ENCODE measurements around the gene IFNAR1. TPM values are rescaled to one million over a fixed set of nuclear protein-coding genes. Genes with fewer than 3 reads are reported as not detected.

Gene IFNAR1
- total RNA-seq, 2 experiments from 2014 or later = 18.1 to 60.8 TPM

DNA sequence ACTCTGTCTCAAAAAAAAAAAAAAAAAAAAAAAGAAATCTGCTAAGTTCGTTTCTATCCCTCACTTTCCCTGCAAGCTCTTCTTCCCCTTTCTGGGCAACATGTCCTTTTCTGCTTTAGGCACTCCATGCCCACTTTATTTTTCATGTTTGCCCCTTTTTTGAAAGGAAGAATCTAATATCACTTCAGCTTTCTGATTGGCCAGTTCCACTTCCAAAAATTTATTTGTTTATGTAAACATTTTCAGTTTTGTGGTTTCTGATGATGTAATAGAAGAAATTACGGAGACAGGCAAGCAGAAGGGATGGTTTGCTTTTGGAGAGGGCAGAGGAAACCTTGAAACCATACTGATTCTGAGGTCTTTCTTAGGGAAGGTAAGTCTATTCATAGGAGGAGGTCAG, 15.1 kb downstream of the IFNAR1 start:
- CTCF ChIA-PET (ENCODE audit: unreplicated experiment) = no interaction called here
- DNase-seq (ENCODE audit: low spot score) = no peak
- no peak overlapping the region for H3K4me3 ChIP-seq (ENCODE audit: low read depth, low read length, poor library complexity, severe bottlenecking)
- no peak for TF ChIP-seq EZH2phosphoT487 (IDR thresholded peaks at IDR 0.05; ENCODE audit: borderline replicate concordance, low read depth, low read length)
- TF ChIP-seq, protein P1, sequence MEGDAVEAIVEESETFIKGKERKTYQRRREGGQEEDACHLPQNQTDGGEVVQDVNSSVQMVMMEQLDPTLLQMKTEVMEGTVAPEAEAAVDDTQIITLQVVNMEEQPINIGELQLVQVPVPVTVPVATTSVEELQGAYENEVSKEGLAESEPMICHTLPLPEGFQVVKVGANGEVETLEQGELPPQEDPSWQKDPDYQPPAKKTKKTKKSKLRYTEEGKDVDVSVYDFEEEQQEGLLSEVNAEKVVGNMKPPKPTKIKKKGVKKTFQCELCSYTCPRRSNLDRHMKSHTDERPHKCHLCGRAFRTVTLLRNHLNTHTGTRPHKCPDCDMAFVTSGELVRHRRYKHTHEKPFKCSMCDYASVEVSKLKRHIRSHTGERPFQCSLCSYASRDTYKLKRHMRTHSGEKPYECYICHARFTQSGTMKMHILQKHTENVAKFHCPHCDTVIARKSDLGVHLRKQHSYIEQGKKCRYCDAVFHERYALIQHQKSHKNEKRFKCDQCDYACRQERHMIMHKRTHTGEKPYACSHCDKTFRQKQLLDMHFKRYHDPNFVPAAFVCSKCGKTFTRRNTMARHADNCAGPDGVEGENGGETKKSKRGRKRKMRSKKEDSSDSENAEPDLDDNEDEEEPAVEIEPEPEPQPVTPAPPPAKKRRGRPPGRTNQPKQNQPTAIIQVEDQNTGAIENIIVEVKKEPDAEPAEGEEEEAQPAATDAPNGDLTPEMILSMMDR (conservative IDR thresholded peaks at IDR 0.05; ENCODE audit: low read length) = no peak
- H3K79me2 ChIP-seq (ENCODE audit: insufficient read depth, low read depth, low read length) = peaks cover 53% of the 10 kb centered on the region
- peaks cover 90% of the 10 kb centered on the region for H3K36me3 ChIP-seq (ENCODE audit: insufficient read depth, low read length)
- BruUV-seq (replicated peaks) = no TSS peak
- intact Hi-C loops (cut with micrococcal nuclease; ENCODE audit: unreplicated experiment) = no loop called here
- peaks cover 11% of the 10 kb centered on the region for H3K4me1 ChIP-seq (ENCODE audit: insufficient read depth, low read length, poor library complexity, severe bottlenecking)
- POLR2A ChIA-PET = interaction anchor here (0.6 to 2.4 kb wide), 4 partner anchors 13 to 26 kb away, joined by 3 to 12 read pairs (median 4); partner anchors contain the start of gene IFNAR1
- no peaks in the 10 kb centered on the region for H4K20me1 ChIP-seq (ENCODE audit: insufficient read depth, low read length)
- peaks cover 3% of the 10 kb centered on the region; the same call in 1 of the 2 replicates for H3K9me3 ChIP-seq (ENCODE audit: low read length)
- no peak overlapping the region for H3K4me2 ChIP-seq (ENCODE audit: low read length)
- H3K27ac ChIP-seq (ENCODE audit: low read depth, low read length, poor library complexity, severe bottlenecking) = no peak overlapping the region
- no peaks in the 10 kb centered on the region for H3K9me2 ChIP-seq (ENCODE audit: insufficient read depth, low read length)
- no peak overlapping the region for H2AFZ ChIP-seq (ENCODE audit: low read length)

DNA sequence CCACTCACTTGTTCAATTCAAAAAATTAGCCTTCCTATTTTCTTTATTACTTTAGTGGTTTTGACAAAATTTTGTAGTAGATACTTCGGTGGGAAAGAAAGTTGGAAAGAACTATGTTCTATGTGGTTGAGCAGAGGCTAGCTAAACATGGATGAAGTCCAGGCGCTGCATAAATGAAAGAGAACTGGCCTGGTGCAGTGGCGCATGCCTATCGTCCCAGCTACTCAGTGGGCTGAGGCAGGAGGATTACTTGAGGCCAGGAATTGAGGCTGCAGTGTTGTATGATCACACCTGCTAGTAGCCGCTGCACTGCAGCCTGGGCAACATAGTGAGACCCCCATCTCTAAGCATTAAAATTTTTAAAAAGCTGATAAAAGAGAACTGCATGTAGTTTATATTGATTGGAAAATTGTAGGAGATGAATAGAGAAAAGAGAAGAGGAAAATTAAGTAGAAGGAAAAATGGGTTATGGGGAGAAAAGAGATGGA, 21.0 kb downstream of the IFNAR1 start:
- Histone ChIP-seq H4K20me1 (ENCODE audit: insufficient read depth, low read length) (no peaks in the 10 kb centered on the region), H3K79me2 (ENCODE audit: insufficient read depth, low read depth, low read length) (0 out of 2 replicates have a peak, but pooled peaks cover 7% of the 10 kb centered on the region), H3K4me1 (ENCODE audit: insufficient read depth, low read length, poor library complexity, severe bottlenecking) (no peaks in the 10 kb centered on the region), H3K4me2 (ENCODE audit: low read length) (no peak overlapping the region), H3K4me3 (ENCODE audit: low read depth, low read length, poor library complexity, severe bottlenecking) (no peak overlapping the region), H3K27ac (ENCODE audit: low read depth, low read length, poor library complexity, severe bottlenecking) (no peak overlapping the region), H3K36me3 (ENCODE audit: insufficient read depth, low read length) (peaks cover 96% of the 10 kb centered on the region), H3K9me2 (ENCODE audit: insufficient read depth, low read length) (no peaks in the 10 kb centered on the region), H2AFZ (ENCODE audit: low read length) (no peak overlapping the region), H3K9me3 (ENCODE audit: low read length) (no peaks in the 10 kb centered on the region)
- POLR2A ChIA-PET = interaction anchor here (0.6 to 0.7 kb wide), 5 partner anchors 67 to 192 kb away, joined by 3 to 4 read pairs (median 3); no protein-coding TSS in a partner anchor
- intact Hi-C loops (cut with micrococcal nuclease; ENCODE audit: unreplicated experiment) = no loop called here
- BruUV-seq (replicated peaks) = no TSS peak
- CTCF ChIA-PET (ENCODE audit: unreplicated experiment) = no interaction called here
- no peak for DNase-seq (ENCODE audit: low spot score)
- TF ChIP-seq EZH2phosphoT487 (IDR thresholded peaks at IDR 0.05; ENCODE audit: borderline replicate concordance, low read depth, low read length) = no peak
- TF ChIP-seq, protein P1 (conservative IDR thresholded peaks at IDR 0.05; ENCODE audit: low read length) = no peak

DNA sequence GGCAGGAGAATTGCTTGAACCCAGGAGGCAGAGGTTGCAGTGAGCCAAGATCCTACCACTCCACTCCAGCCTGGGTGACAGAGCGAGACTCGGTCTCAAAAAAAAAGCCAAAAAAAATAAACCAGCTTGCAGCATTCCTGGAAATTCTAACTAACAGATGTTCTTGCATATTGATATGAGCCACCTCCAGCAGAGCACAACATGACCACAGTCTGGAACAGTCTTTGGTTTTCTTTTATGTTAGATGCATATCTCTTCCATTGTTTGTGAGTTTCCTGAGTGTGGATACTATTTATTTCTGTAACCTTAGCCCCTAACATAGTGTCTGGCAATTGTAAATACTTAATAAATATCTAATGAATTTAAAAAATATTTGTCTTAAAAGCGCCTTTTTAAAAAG, 23.9 kb downstream of the IFNAR1 start:
- Histone ChIP-seq H3K4me1 (ENCODE audit: insufficient read depth, low read length, poor library complexity, severe bottlenecking) (no peaks in the 10 kb centered on the region), H3K27ac (ENCODE audit: low read depth, low read length, poor library complexity, severe bottlenecking) (no peak overlapping the region), H2AFZ (ENCODE audit: low read length) (no peak overlapping the region), H3K79me2 (ENCODE audit: insufficient read depth, low read depth, low read length) (no peaks in the 10 kb centered on the region), H4K20me1 (ENCODE audit: insufficient read depth, low read length) (no peaks in the 10 kb centered on the region), H3K4me3 (ENCODE audit: low read depth, low read length, poor library complexity, severe bottlenecking) (no peak overlapping the region), H3K36me3 (ENCODE audit: insufficient read depth, low read length) (peaks cover 94% of the 10 kb centered on the region), H3K9me3 (ENCODE audit: low read length) (no peaks in the 10 kb centered on the region), H3K4me2 (ENCODE audit: low read length) (no peak overlapping the region), H3K9me2 (ENCODE audit: insufficient read depth, low read length) (no peaks in the 10 kb centered on the region)
- ChIA-PET CTCF (ENCODE audit: unreplicated experiment) (interaction anchor here (1.1 to 1.5 kb wide), 2 partner anchors 13 to 17 kb away, joined by 3 read pairs; no protein-coding TSS in a partner anchor), POLR2A (interaction anchor here (0.5 to 1.4 kb wide), 2 partner anchors 16 to 32 kb away, joined by 3 to 4 read pairs; no protein-coding TSS in a partner anchor)
- TF ChIP-seq EZH2phosphoT487 (IDR thresholded peaks at IDR 0.05; ENCODE audit: borderline replicate concordance, low read depth, low read length) = no peak
- TF ChIP-seq, protein P1 (conservative IDR thresholded peaks at IDR 0.05; ENCODE audit: low read length) = no peak
- no peak for DNase-seq (ENCODE audit: low spot score)
- intact Hi-C loops (cut with micrococcal nuclease; ENCODE audit: unreplicated experiment) = no loop called here
- BruUV-seq (replicated peaks) = no TSS peak
